Measurements from ENCODE around the gene RSL24D1. TPM values are rescaled to one million over a fixed set of nuclear protein-coding genes. Genes with fewer than 3 reads are reported as not detected.

RSL24D1 gene
- total and polyA plus RNA-seq, 7 experiments from 2014 or later: 65.0 to 128 (median 110) TPM

DNA sequence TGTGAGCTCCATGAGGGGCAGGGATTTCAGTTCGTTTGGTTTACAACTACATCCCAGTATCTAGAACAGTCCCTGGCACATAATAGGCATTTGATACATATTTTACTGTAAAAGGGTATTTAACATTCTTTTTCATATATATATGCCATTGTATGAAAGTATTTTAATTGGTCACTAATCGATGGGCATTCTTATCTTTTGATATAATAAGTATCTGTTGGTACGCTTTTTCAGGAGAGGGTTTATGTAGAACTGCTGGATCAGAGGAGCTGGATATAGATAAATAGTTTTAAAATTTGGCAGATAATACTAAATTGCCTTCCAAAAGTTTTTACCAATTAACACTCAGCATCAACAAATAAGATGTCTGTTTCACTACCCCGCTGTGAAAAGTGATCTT is 978 bp upstream of the RSL24D1 start:
- intact Hi-C loops (cut with micrococcal nuclease): loop anchor here (1.0 to 5.0 kb wide), 10 partner anchors 19 to 795 kb away; partner anchors contain the start of genes CCPG1 (in 2 of the 2), PIERCE2 (in 2 of the 2), NEDD4 (in 1 of the 2) and PIGB (in 1 of the 2)
- peaks cover 0 to 11% (median 4%) of the 10 kb centered on the region in 5 donors for H3K36me3 Mint-ChIP-seq
- ChIA-PET POLR2A (interaction anchor here (0.6 to 2.4 kb wide), 13 partner anchors 11 to 1534 kb away, joined by 3 to 25 read pairs (median 6); partner anchors contain the start of genes CCPG1, PIERCE2, PIGB and PIGBOS1), CTCF (interaction anchor here (0.8 to 1.2 kb wide), 3 partner anchors 11 to 93 kb away, joined by 3 to 5 read pairs (median 4); no protein-coding TSS in a partner anchor)
- ATAC-seq: no peak
- Histone ChIP-seq H3K27me3 (ENCODE audit: control insufficient read depth in 2 of 2, insufficient read depth in 2 of 2, low read length in 2 of 2) (no peaks in the 10 kb centered on the region), H3K36me3 (ENCODE audit: control insufficient read depth in 2 of 3, insufficient read depth in 3 of 3, low read length in 3 of 3) (peaks cover 0 to 4% (median 0%) of the 10 kb centered on the region in 3 experiments), H3K9me3 (ENCODE audit: control insufficient read depth in 2 of 3, low read length in 3 of 3) (no peaks in the 10 kb centered on the region), H3K4me1 (ENCODE audit: control insufficient read depth in 2 of 2, insufficient read depth in 2 of 2, low read length in 2 of 2) (peaks cover 29 to 39% of the 10 kb centered on the region in 2 donors), H3K4me3 (ENCODE audit: low read length) (peak overlapping the region; percentile 93), H3K27ac (ENCODE audit: low read depth, low read length) (peak overlapping the region; percentile 89)
- DNase-seq: no peak
- no peak overlapping the region for H3K4me3 Mint-ChIP-seq
- H3K27ac Mint-ChIP-seq: no peak overlapping the region
- H3K4me1 Mint-ChIP-seq: peaks cover 0 to 20% (median 12%) of the 10 kb centered on the region in 7 donors
- H3K27me3 Mint-ChIP-seq: no peaks in the 10 kb centered on the region
- H3K9me3 Mint-ChIP-seq: peaks cover 0 to 15% (median 2%) of the 10 kb centered on the region in 11 donors

GRCh38 chr15:55197362-55197705 is 593 bp upstream of the RSL24D1 start:
- ATAC-seq: no peak
- no peaks in the 10 kb centered on the region for H3K27me3 Mint-ChIP-seq
- peaks cover 29 to 39% of the 10 kb centered on the region in 2 donors for H3K4me1 ChIP-seq (ENCODE audit: control insufficient read depth in 2 of 2, insufficient read depth in 2 of 2, low read length in 2 of 2)
- ChIA-PET POLR2A (interaction anchor here (0.6 to 2.4 kb wide), 19 partner anchors 8 to 1535 kb away, joined by 3 to 25 read pairs (median 3); partner anchors contain the start of genes CCPG1, PIERCE2, PIGB and PIGBOS1), CTCF (interaction anchor here (0.8 to 1.2 kb wide), 4 partner anchors 11 to 1047 kb away, joined by 3 to 5 read pairs (median 4); no protein-coding TSS in a partner anchor)
- intact Hi-C loops (cut with micrococcal nuclease): loop anchor here (1.0 to 5.0 kb wide), 10 partner anchors 19 to 795 kb away; partner anchors contain the start of genes CCPG1 (in 2 of the 2), PIERCE2 (in 2 of the 2), NEDD4 (in 1 of the 2) and PIGB (in 1 of the 2)
- peaks cover 0 to 10% (median 4%) of the 10 kb centered on the region in 5 donors for H3K36me3 Mint-ChIP-seq
- H3K27ac ChIP-seq (ENCODE audit: low read depth, low read length): peak overlapping the region; percentile 89
- DNase-seq: no peak
- H3K27ac Mint-ChIP-seq: no peak overlapping the region
- peaks cover 0 to 4% (median 0%) of the 10 kb centered on the region in 3 experiments for H3K36me3 ChIP-seq (ENCODE audit: control insufficient read depth in 2 of 3, insufficient read depth in 3 of 3, low read length in 3 of 3)
- peak overlapping the region; percentile 93 for H3K4me3 ChIP-seq (ENCODE audit: low read length)
- no peaks in the 10 kb centered on the region for H3K27me3 ChIP-seq (ENCODE audit: control insufficient read depth in 2 of 2, insufficient read depth in 2 of 2, low read length in 2 of 2)
- no peaks in the 10 kb centered on the region for H3K9me3 ChIP-seq (ENCODE audit: control insufficient read depth in 2 of 3, low read length in 3 of 3)
- peaks cover 0 to 20% (median 16%) of the 10 kb centered on the region in 7 donors for H3K4me1 Mint-ChIP-seq
- no peak overlapping the region for H3K4me3 Mint-ChIP-seq
- H3K9me3 Mint-ChIP-seq: peaks cover 0 to 15% (median 2%) of the 10 kb centered on the region in 11 donors

DNA sequence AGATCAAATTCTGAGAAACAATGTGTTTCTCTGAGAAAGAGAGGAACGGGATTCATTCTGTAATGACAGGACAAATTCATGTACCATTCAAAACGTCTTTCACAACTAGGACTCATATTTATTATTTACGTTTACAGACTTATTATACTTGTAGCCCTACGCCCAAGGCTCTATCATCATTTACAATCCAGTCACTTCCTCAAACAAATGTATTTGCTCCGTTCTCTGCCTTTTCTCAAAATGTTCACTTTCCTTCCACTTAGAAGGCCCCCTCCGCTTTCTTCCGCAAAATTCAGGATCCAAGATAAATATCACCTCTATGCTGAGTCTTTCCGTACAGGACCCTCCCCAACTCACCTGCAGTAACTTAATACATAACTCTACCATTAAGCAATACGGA is 745 bp downstream of the RSL24D1 start:
- peak overlapping the region; percentile 93 for H3K4me3 ChIP-seq (ENCODE audit: low read length)
- Mint-ChIP-seq H3K27me3 (no peaks in the 10 kb centered on the region), H3K4me3 (no peak overlapping the region), H3K9me3 (peaks cover 0 to 15% (median 2%) of the 10 kb centered on the region in 11 donors), H3K4me1 (peaks cover 0 to 32% (median 25%) of the 10 kb centered on the region in 7 donors), H3K27ac (no peak overlapping the region), H3K36me3 (peaks cover 0 to 17% (median 10%) of the 10 kb centered on the region in 5 donors)
- H3K36me3 ChIP-seq (ENCODE audit: control insufficient read depth in 2 of 3, insufficient read depth in 3 of 3, low read length in 3 of 3): peaks cover 0 to 18% (median 0%) of the 10 kb centered on the region in 3 experiments
- intact Hi-C loops (cut with micrococcal nuclease): loop anchor here (1.0 to 5.0 kb wide), 7 partner anchors 21 to 1050 kb away; partner anchors contain the start of genes NEDD4 (in 1 of the 2), PIGB (in 1 of the 2) and PIGBOS1 (in 1 of the 2)
- DNase-seq (peak in 2 of 9 donors; percentile 7), ATAC-seq (no peak)
- no peaks in the 10 kb centered on the region for H3K27me3 ChIP-seq (ENCODE audit: control insufficient read depth in 2 of 2, insufficient read depth in 2 of 2, low read length in 2 of 2)
- peak overlapping the region; percentile 89 for H3K27ac ChIP-seq (ENCODE audit: low read depth, low read length)
- POLR2A ChIA-PET: interaction anchor here (0.9 to 2.3 kb wide), 6 partner anchors 7 to 212 kb away, joined by 3 to 18 read pairs (median 8); partner anchors contain the start of genes CCPG1 and PIERCE2
- CTCF ChIA-PET: no interaction called here
- H3K9me3 ChIP-seq (ENCODE audit: control insufficient read depth in 2 of 3, low read length in 3 of 3): no peaks in the 10 kb centered on the region
- peaks cover 29 to 39% of the 10 kb centered on the region in 2 donors for H3K4me1 ChIP-seq (ENCODE audit: control insufficient read depth in 2 of 2, insufficient read depth in 2 of 2, low read length in 2 of 2)

DNA sequence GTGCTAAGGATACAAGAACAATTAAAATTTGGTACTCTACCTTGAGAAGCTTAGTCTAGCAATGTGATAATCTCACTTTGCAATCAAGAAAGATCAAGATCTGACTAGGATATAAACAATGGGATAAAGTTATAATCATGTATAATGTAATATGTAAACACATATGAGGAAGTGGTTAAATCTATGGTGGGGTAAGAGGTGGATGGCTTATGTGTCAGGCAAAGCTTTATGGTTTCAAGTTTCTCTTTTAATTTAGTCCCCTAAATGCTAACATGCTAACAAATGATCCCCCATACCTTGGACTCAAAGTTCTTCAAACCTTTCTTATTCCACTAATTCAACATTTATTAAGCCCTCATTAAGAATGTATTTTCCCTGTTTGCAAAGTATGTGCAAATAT is 2.5 kb downstream of the RSL24D1 start:
- intact Hi-C loops (cut with micrococcal nuclease): no loop called here
- no peaks in the 10 kb centered on the region for H3K27me3 ChIP-seq (ENCODE audit: control insufficient read depth in 2 of 2, insufficient read depth in 2 of 2, low read length in 2 of 2)
- Mint-ChIP-seq H3K4me3 (peak overlapping the region in 1 of 10 donors; percentile 47), H3K27me3 (no peaks in the 10 kb centered on the region), H3K4me1 (peaks cover 5 to 38% (median 26%) of the 10 kb centered on the region in 7 donors), H3K9me3 (peaks cover 0 to 9% (median 1%) of the 10 kb centered on the region in 11 donors), H3K36me3 (peaks cover 0 to 25% (median 7%) of the 10 kb centered on the region in 5 donors), H3K27ac (peak overlapping the region in 1 of 9 donors; percentile 40)
- H3K4me3 ChIP-seq (ENCODE audit: low read length): no peak overlapping the region
- POLR2A ChIA-PET: interaction anchor here (1.0 kb wide), 1 partner anchor 73 kb away, joined by 3 read pairs; no protein-coding TSS in a partner anchor
- no peak for DNase-seq
- peaks cover 29 to 39% of the 10 kb centered on the region in 2 donors for H3K4me1 ChIP-seq (ENCODE audit: control insufficient read depth in 2 of 2, insufficient read depth in 2 of 2, low read length in 2 of 2)
- peaks cover 0 to 31% (median 5%) of the 10 kb centered on the region in 3 experiments for H3K36me3 ChIP-seq (ENCODE audit: control insufficient read depth in 2 of 3, insufficient read depth in 3 of 3, low read length in 3 of 3)
- CTCF ChIA-PET: no interaction called here
- H3K9me3 ChIP-seq (ENCODE audit: control insufficient read depth in 2 of 3, low read length in 3 of 3): no peaks in the 10 kb centered on the region
- H3K27ac ChIP-seq (ENCODE audit: low read depth, low read length): peak overlapping the region; percentile 20
- ATAC-seq: no peak

DNA sequence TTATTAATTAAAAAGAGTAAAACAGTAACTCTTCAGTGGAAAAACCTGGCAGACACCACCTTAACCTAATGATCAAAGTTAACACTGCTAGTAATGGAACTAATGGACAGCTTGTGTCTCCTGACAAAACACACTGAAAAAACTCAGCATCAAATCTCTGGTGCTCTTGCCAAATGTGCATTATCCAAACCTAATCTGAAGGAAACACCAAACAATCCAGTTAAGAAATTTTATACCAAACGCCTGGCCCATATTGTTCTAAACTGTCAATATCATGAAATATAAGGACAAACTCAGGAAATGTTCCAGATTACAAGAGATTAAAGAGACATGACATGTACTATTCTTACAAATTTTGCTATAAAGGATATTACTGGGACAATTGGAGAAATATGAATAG is 10.4 kb downstream of the RSL24D1 start:
- H3K9me3 ChIP-seq (ENCODE audit: control insufficient read depth in 2 of 3, low read length in 3 of 3): no peaks in the 10 kb centered on the region
- H3K4me3 ChIP-seq (ENCODE audit: low read length): no peak overlapping the region
- ChIA-PET CTCF (no interaction called here), POLR2A (no interaction called here)
- intact Hi-C loops (cut with micrococcal nuclease): no loop called here
- Mint-ChIP-seq H3K9me3 (no peaks in the 10 kb centered on the region), H3K4me3 (no peak overlapping the region), H3K27me3 (no peaks in the 10 kb centered on the region), H3K4me1 (peaks cover 12 to 55% (median 34%) of the 10 kb centered on the region in 7 donors), H3K27ac (peak overlapping the region in 2 of 9 donors; percentile 17 to 44), H3K36me3 (peaks cover 5 to 60% (median 30%) of the 10 kb centered on the region in 5 donors)
- no peaks in the 10 kb centered on the region for H3K27me3 ChIP-seq (ENCODE audit: control insufficient read depth in 2 of 2, insufficient read depth in 2 of 2, low read length in 2 of 2)
- H3K27ac ChIP-seq (ENCODE audit: low read depth, low read length): no peak overlapping the region
- no peak for ATAC-seq
- H3K36me3 ChIP-seq (ENCODE audit: control insufficient read depth in 2 of 3, insufficient read depth in 3 of 3, low read length in 3 of 3): peaks cover 0 to 73% (median 13%) of the 10 kb centered on the region in 3 experiments
- DNase-seq: no peak
- no peaks in the 10 kb centered on the region for H3K4me1 ChIP-seq (ENCODE audit: control insufficient read depth in 2 of 2, insufficient read depth in 2 of 2, low read length in 2 of 2)

DNA sequence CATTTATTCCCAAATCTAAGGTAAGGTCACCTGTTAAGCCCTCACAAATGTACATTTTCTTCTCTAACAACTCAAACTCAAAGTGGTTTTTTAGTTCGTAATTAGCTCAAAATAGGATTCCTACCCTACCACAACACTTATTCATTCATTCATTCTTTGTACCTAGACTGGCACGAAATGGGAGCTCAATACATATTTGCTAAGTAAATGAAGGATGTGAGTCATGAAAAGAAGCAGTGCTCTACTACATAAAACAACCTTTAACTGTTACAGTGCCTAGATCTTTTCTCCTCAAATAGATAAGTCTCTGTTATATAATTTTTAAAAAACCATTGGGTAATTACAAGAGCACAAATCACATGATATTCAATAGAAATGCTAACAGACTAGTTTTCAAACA is 13.1 kb downstream of the RSL24D1 start:
- ChIA-PET CTCF (interaction anchor here (1.7 kb wide), 1 partner anchor 15 kb away, joined by 5 read pairs; no protein-coding TSS in a partner anchor), POLR2A (no interaction called here)
- DNase-seq (no peak), ATAC-seq (no peak)
- Histone ChIP-seq H3K36me3 (ENCODE audit: control insufficient read depth in 2 of 3, insufficient read depth in 3 of 3, low read length in 3 of 3) (peaks cover 0 to 64% (median 8%) of the 10 kb centered on the region in 3 experiments), H3K9me3 (ENCODE audit: control insufficient read depth in 2 of 3, low read length in 3 of 3) (no peaks in the 10 kb centered on the region), H3K27me3 (ENCODE audit: control insufficient read depth in 2 of 2, insufficient read depth in 2 of 2, low read length in 2 of 2) (no peaks in the 10 kb centered on the region), H3K27ac (ENCODE audit: low read depth, low read length) (no peak overlapping the region), H3K4me1 (ENCODE audit: control insufficient read depth in 2 of 2, insufficient read depth in 2 of 2, low read length in 2 of 2) (no peaks in the 10 kb centered on the region), H3K4me3 (ENCODE audit: low read length) (no peak overlapping the region)
- Mint-ChIP-seq H3K27me3 (no peaks in the 10 kb centered on the region), H3K27ac (peak overlapping the region in 2 of 9 donors; percentile 5 to 32), H3K4me1 (peaks cover 12 to 43% (median 26%) of the 10 kb centered on the region in 7 donors), H3K9me3 (no peaks in the 10 kb centered on the region), H3K36me3 (peaks cover 5 to 52% (median 38%) of the 10 kb centered on the region in 5 donors), H3K4me3 (no peak overlapping the region)
- intact Hi-C loops (cut with micrococcal nuclease): no loop called here

Data from naive thymus-derived CD4-positive, alpha-beta T cell (primary cell).